GM23338 (cell line): ENCODE measurements around the gene XRN1.
"Not testable (repeated sequence)": the region's sequence is repeated elsewhere in the genome, so short reads cannot be mapped to it uniquely, and the experiment has no call there.

Experiments
- EZH2 ChIP-seq: fragments of 200-600 bp; sonication (generic); IDR thresholded peaks from one replicate; pipeline ENCODE4 v1.8.0; 2017; ENCODE audit warnings: antibody characterized with exemption, mild to moderate bottlenecking, low read depth; ENCODE audit not compliant: unreplicated experiment
- POLR2AphosphoS5 ChIP-seq: IDR thresholded peaks from 2 replicates; pipeline ENCODE4 v1.6.1; 2016; ENCODE audit warnings: antibody characterized with exemption, low read depth
- ZNF114 ChIP-seq: fragments of 250-450 bp; sonication (Bioruptor Pico); IDR thresholded peaks from 2 replicates; pipeline ENCODE4 v1.5.0; 2020; ENCODE audit warnings: mild to moderate bottlenecking, moderate library complexity
- TF ChIP-seq, protein P1 (sequence below), 2 experiments: fragments of 200-600 bp in 1 of 2; sonication (generic) in 1 of 2; conservative IDR thresholded peaks; 2 replicates each; pipeline versions ENCODE4 v1.5.1 to v1.6.1; 2016 to 2017; ENCODE audit warnings: antibody characterized with exemption in 2 of 2, low read depth in 2 of 2, mild to moderate bottlenecking in 2 of 2, moderate library complexity in 1 of 2

DNA sequence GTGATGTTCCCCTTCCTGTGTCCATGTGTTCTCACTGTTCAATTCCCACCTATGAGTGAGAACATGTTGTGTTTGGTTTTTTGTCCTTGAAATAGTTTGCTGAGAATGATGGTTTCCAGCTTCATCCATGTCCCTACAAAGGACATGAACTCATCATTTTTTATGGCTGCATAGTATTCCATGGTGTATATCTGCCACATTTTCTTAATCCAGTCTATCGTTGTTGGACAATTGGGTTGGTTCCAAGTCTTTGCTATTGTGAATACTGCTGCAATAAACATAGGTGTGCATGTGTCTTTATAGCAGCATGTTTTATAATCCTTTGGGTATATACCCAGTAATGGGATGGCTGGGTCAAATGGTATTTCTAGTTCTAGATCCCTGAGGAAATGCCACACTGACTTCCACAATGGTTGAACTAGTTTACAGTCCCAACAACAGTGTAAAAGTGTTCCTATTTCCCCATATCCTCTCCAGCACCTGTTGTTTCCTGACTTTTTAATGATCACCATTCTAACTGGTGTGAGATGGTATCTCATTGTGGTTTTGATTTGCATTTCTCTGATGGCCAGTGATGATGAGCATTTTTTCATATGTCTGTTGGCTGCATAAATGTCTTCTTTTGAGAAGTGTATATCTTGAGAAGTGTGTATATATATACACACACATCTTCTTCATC is 123.4 kb downstream of the XRN1 start:
- TF ChIP-seq, protein P1, sequence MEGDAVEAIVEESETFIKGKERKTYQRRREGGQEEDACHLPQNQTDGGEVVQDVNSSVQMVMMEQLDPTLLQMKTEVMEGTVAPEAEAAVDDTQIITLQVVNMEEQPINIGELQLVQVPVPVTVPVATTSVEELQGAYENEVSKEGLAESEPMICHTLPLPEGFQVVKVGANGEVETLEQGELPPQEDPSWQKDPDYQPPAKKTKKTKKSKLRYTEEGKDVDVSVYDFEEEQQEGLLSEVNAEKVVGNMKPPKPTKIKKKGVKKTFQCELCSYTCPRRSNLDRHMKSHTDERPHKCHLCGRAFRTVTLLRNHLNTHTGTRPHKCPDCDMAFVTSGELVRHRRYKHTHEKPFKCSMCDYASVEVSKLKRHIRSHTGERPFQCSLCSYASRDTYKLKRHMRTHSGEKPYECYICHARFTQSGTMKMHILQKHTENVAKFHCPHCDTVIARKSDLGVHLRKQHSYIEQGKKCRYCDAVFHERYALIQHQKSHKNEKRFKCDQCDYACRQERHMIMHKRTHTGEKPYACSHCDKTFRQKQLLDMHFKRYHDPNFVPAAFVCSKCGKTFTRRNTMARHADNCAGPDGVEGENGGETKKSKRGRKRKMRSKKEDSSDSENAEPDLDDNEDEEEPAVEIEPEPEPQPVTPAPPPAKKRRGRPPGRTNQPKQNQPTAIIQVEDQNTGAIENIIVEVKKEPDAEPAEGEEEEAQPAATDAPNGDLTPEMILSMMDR (conservative IDR thresholded peaks at IDR 0.05; ENCODE audit: low read depth in 2 of 2) = not testable (repeated sequence)
- TF ChIP-seq EZH2, ZNF114, POLR2AphosphoS5: not testable (repeated sequence)
